NCI-H446 treated with DMSO at 0.1 percent for 48 hours (cell line): ENCODE measurements around the gene IGF1R.

Experiments
- DNase-seq: peaks from one replicate; lab custom pipeline; 2025; lab: John Stamatoyannopoulos, UW

The IGF1R gene

DNA sequence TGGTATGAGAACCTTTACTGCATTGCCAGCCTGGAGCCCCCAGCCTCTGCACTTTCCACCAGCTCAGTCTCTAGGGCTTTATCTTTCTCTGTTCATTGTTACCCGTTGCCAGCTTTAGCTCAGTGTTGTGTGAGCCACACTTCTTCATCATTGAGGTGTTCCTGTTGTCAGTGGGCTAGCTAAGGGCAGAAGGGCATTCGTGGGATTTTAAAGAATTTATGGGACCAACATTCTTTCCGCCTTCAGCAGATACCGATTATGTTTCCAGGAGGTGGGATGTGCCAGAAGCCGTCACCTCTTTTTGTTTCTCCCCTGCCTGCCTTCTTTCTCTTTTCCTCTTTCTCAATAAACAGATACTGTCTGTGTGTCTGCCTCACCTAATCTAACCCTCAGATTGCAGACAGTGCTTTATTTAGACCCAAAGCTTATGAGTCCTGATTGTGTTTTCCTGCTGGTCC is 294.7 kb downstream of the IGF1R start:
- no peak for DNase-seq

DNA sequence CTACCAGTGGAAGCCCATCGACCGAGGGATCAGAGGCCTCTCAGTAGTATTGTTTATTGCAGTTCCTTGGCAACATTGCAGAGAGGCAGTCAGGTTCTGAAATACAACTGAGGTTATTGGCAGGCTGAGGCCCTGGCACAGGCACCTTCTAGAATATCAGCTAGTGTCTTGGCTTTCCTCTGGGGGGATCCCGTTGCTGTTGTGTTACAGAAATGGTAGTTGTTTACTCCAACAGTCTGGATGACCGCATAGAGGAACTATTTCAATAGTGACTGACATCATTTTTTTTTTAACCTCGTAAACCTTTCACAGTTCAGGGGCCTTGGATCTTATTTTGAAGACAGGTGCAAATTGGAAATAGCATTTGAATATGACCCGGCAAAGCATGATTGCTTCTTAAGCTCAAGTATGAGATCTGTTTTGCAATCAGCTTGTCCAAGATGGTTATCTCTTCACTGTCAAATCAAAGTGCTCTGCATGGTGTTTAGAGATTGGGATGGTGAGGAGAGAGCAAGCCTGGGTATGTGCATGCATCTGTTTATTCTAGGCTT is 295.3 kb downstream of the IGF1R start:
- no peak for DNase-seq

DNA sequence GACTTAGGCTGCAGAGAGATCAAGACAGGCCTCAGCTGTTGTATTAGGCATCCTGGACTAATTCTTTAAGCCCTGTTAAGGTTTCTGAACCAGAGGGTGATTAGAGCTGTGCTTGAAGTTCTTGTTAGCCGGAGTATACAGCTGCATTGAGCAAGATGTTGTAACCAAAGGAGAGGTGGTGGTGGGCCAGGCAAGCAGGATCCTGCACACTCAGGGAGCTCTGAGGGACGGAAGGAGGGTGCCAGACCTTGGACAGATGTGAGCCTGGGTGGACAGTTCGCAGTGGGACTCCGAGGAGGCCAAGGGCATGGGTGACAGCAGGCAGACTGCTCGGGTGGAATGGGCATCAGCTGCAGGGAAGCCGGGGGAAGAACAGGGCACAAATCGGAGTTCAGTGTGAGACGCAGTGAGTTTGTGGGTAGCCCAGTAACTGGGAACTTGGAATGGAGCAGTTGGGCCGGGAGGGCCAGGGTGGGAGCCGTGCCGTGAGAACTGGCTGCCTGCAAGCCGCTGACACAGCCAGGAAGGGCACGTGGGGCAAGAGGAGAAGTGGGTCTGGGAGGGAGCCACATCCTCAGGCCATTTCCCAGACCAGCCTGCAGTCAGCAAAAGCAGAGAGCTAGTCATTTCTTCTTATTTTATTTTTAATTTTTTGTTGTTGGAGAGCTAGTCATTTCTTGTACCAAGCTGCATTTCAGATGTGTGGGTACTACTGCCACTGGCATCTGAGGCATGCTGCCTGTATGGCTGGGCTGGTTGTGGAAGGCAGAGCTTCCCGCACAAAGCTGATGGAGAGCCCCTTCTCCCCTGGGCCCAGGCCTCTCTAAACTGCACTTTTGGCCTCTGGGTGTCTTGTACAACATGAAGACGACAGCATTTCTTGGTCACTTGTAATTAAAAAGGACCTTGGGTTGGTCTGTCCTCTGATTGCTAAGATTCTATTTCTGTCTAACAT is 298.2 kb downstream of the IGF1R start:
- no peak for DNase-seq

DNA sequence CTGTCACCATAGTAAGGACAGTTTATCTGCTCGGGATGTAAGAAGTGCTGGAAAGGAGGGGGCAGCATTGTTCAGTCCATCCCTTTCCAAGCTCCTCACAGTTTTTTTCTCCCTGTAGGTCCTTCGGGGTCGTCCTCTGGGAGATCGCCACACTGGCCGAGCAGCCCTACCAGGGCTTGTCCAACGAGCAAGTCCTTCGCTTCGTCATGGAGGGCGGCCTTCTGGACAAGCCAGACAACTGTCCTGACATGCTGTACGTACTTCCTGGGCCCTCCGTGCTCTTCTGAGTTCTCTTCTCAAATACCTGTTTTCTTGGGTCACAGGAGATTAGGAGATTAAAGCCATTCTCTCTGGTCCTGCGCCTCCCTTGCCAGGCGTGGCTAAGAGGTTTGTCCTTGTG is 300.1 kb downstream of the IGF1R start:
- DNase-seq = no peak

DNA sequence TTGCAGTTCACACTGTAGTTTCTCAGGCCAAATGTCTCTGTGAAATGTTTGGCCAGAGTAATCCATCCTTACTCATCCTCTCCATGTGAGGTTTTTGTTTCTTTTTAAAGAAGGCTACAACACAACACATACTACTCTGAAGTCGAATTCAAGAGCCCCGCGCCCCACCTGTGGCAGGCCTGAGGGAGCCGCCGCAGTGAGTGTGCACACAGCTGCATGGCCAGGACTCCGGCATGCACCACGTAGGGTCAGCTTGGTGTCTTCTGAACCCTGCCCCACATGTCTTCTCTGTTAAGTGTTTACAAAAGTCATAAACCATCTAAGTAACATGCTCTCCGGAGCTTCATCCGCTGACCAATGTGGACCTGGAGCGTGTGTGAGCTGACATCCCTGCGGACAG is 300.6 kb downstream of the IGF1R start:
- no peak for DNase-seq

DNA sequence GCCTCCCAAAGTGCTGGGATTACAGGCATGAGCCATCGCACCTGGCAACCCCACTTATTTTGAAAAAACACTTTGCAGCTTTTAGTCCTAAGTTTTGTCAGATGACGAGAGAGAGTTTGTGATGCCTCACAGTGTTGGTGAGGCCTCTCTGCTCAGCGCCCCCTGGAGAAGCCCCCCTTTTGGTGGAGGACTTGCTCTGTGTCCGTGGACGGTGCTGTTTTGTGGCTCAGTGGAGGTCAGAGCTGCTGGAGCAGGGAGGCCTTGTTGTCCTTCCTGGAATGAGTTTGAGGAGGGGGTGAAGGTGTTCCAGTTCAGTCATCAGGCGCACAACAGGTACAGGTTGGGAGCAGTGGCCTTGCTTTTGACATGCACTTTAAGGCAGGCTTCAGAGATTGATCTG is 301.3 kb downstream of the IGF1R start:
- DNase-seq = no peak

DNA sequence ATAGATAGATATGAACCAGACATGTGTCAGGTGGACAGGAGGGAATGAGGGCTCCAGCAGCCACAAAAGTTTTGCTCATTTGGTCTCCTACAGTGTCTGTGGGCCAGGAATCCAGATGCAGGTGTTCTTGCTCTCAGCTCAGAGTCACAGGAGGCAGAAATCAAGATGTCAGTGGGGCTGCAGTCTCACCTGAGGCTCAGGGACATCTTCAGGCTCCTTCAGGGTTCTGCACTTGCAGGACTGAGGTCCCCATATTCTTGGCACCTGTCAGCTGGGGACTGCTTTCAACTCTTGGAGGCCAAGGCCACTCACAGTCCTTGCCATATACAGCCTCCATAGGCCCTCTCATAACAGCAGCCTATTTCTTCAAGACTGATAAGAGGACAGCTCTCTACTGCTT is 301.9 kb downstream of the IGF1R start:
- DNase-seq = no peak

DNA sequence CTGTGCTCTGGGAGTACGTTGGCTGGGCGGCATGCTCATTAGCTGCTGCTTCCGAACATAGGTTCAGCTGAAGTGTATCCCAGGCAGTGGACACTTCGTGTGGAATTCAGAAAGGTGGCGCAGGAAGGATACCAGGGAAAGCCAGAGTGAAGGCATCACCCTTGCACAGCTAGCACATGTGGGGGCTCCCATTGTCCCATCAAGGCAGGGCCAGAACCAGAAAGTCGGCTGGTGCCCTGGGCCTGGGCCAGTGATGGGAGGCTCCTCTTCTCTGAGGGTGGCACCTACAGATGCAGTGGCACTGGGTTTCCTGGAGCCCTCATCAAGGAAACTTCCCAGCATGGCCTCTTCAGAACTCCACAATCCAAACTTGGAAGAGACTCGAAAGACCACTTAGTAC is 302.7 kb downstream of the IGF1R start:
- no peak for DNase-seq

DNA sequence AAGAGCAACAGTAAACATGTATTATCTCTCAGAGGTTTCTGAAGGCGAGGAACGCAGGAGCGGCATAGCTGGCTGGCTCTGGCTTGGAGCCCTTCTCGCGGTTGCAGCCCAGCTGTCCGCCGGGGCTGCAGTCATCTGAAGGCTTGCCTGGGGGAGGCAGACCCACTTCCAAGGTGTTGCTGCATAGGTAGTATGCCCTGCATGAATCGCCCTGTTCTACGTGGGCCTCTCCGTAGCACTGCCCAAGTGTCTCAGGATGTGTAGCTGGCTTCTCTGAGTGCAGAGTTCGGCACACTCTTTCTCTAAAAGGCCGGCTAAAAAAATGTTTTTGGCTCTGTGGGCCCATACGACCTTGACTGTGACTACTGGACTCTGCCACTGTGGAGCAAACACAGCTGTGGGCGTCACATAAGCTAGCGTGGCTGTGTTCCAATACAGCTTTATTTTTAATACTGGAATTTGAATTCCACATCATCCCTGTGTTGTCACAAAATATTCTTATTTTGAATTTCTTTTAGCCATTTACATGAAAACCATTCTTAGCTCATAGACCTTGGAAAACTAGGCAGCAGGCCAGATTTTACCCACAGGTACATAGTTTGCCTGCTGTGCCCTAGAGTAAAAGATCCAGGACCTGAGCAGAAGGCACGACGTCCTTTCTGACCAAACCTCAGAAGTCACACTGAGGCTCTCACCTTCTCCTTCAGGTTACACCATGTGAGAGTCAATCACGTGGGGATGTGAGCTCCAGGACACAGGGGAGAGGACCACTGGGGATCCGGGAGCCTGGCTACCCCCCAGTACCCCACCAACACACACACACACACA is 303.4 kb downstream of the IGF1R start:
- no peak for DNase-seq

DNA sequence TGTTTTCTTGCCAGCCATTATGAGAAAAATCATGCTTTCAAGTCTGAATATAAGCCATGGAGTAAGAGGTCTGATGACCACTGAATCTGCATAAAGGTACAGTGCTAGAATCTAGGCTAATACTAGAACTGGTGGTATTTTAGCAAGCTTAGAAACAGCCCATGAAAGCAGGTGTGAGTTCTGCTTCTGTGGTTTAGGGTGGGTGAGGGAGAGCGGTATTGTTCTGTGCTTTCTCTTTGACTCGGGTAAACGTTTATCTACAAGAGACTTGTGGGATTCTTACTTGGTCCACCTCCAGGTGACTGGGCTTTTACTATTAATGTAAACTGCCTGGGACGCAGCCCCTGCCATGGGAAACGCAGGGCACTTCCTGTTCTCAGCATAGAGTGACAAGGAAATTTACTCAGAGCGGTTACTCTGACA is 304.1 kb downstream of the IGF1R start:
- DNase-seq = no peak

DNA sequence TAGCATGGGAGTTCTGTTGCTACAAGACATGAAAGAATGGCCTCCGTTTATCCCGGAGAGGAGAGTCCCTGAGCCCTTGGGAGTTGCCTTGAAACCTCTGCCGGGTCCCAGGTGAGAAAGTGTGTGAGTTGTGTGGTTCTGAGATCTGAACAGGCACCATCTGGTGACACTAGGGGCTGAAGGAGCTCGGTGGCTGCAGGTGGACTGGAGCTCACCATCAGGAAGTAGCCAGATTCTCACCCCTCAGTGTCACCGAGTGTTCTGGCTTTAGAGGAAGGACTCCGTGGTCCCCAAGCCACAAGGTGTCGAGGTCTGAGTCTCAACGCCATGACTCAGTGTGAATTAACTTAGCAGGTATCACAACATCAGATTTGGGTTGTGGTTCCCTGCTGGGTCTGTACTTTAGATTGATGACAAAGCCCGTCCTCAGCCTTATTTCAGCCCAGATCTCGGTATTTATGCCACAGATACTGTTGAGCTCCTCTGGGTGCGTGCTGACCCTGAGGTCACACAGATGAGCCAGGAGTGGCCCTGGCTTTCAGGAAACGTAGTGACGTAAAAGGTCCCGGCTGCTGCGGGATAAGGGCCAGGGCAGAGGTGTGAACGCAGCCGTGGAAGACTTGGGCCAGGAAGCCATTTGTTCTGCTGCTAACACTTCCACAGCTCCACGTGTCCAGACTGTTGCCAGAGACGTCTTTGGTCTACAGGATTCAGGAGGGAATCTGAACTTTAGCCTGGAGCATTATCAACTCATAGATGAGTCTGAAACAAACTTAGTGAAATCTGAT is 304.9 kb downstream of the IGF1R start:
- no peak for DNase-seq

DNA sequence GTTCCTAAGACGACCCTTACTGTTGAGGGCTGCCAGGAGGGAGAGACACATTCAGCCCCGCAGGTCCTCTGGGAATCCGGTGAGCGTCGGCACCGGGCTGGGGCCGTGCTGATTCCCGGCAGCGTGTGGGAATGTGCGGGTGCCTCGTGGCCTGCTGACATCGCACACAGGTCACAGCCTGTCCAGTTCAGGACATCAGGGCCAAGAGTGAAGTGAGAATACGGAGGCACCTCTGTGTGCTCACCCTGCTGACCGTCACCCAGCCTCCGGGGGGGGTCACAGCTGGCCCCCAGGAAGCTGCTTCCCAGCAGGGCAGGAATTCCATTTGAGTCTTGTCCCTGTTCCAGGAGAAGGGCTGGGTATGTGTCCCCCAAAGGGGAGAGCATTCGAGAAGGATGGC is 305.6 kb downstream of the IGF1R start:
- no peak for DNase-seq

DNA sequence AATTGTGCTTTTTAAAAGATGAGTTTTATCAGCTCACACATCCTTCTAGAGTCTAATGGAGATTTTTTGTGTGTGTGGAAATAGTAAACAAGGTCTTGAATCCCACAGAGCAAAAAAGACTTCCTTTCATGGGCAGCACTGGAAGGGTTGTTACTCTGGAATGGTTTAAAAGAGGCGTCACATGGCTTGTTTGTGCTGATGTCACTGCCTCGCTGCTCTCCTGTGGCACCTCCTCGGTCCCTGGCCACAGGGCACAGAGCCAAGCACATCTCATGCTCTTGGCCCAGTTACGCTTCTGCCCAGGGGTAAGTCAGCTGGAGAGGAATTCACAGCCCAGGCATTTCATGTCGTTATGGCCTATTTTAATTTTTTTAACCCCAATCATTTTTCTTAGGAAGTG is 306.1 kb downstream of the IGF1R start:
- DNase-seq = no peak

DNA sequence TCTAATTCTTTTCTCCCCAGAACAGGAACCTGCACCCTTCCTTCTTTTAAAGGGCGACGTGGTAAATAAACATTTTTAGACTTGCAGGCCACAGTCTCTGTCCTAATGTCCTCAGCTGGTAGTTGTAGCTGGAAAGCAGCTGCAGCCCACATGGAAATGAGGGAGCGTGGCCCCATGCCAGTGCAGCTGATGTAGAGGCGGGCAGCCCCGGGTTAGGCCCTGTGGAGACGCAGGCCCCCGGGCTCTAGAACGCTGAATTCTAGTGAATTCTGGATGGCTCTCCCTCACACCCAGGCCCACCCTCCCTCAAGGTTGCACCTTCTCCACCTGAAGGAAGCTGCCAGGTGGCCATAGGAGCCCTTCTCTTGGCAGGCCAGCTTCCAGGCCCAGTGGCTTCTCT is 307.0 kb downstream of the IGF1R start:
- no peak for DNase-seq

DNA sequence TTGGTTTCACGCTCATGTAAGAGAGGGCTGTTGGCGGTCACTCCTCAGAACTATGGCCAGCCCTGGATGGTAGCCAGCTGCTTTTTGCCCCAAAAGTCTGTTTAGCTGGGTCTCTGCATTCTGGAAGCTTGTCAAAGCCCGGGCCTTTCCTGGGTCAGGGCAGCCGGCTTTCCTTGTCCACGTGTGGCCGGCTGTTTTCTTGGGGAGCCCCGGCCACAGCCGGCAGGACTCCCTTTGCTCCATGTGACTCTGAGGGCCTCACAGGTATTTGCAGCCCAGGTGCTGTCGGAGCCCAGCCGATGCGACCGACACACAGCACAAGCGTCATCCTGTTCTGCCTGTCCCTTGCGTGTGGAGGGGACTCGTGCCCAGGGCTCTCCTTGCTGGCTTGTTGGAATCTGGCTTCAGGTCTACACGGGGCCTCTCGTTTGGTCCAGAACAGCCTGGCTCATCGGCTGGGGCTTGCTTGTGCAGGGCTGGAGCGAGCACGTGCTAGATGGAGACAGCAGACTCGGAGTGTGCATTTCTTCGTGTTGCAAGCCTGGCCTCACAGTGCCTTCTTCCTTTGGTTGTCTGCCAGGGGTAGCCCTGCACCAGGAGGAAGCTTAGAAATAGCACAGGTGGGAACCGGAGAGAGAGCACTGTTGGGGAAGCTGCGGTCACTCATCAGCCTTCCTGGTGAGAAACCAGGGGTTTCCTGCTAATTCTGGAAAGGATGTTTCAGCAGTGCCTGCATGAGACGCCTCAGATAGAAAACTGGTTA is 307.8 kb downstream of the IGF1R start:
- no peak for DNase-seq

DNA sequence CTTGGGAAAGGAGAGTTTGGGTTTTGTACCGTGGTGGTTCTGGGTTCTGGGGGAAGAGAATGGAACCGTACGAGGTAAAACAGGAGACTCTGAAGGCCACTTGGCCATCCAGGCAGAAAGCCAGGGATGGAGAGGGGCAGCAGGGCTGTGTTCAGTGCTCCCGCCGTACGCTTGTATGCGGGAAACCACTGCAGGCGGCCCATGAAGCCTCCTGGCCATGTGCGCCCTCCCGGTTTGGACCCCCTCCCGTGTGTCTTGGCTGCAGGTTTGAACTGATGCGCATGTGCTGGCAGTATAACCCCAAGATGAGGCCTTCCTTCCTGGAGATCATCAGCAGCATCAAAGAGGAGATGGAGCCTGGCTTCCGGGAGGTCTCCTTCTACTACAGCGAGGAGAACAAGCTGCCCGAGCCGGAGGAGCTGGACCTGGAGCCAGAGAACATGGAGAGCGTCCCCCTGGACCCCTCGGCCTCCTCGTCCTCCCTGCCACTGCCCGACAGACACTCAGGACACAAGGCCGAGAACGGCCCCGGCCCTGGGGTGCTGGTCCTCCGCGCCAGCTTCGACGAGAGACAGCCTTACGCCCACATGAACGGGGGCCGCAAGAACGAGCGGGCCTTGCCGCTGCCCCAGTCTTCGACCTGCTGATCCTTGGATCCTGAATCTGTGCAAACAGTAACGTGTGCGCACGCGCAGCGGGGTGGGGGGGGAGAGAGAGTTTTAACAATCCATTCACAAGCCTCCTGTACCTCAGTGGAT is 308.6 kb downstream of the IGF1R start:
- DNase-seq = no peak

DNA sequence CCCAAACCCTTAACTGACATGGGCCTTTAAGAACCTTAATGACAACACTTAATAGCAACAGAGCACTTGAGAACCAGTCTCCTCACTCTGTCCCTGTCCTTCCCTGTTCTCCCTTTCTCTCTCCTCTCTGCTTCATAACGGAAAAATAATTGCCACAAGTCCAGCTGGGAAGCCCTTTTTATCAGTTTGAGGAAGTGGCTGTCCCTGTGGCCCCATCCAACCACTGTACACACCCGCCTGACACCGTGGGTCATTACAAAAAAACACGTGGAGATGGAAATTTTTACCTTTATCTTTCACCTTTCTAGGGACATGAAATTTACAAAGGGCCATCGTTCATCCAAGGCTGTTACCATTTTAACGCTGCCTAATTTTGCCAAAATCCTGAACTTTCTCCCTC is 309.3 kb downstream of the IGF1R start:
- DNase-seq = no peak

DNA sequence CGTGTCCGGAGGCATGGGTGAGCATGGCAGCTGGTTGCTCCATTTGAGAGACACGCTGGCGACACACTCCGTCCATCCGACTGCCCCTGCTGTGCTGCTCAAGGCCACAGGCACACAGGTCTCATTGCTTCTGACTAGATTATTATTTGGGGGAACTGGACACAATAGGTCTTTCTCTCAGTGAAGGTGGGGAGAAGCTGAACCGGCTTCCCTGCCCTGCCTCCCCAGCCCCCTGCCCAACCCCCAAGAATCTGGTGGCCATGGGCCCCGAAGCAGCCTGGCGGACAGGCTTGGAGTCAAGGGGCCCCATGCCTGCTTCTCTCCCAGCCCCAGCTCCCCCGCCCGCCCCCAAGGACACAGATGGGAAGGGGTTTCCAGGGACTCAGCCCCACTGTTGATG is 309.7 kb downstream of the IGF1R start:
- DNase-seq = no peak

DNA sequence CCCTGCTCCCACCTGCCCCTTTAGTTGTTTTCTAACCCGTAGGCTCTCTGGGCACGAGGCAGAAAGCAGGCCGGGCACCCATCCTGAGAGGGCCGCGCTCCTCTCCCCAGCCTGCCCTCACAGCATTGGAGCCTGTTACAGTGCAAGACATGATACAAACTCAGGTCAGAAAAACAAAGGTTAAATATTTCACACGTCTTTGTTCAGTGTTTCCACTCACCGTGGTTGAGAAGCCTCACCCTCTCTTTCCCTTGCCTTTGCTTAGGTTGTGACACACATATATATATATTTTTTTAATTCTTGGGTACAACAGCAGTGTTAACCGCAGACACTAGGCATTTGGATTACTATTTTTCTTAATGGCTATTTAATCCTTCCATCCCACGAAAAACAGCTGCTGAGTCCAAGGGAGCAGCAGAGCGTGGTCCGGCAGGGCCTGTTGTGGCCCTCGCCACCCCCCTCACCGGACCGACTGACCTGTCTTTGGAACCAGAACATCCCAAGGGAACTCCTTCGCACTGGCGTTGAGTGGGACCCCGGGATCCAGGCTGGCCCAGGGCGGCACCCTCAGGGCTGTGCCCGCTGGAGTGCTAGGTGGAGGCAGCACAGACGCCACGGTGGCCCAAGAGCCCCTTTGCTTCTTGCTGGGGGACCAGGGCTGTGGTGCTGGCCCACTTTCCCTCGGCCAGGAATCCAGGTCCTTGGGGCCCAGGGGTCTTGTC is 310.7 kb downstream of the IGF1R start:
- DNase-seq = no peak

DNA sequence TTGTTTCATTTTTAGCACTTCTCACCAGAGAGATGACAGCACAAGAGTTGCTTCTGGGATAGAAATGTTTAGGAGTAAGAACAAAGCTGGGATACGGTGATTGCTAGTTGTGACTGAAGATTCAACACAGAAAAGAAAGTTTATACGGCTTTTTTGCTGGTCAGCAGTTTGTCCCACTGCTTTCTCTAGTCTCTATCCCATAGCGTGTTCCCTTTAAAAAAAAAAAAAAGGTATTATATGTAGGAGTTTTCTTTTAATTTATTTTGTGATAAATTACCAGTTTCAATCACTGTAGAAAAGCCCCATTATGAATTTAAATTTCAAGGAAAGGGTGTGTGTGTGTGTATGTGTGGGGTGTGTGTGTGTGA is 311.3 kb downstream of the IGF1R start:
- DNase-seq = no peak
